NCI-H748 treated with DMSO at 0.1 percent for 48 hours (cell line): ENCODE measurements around the gene MRPS18A.

Experiments
- DNase-seq: peaks from one replicate; lab custom pipeline; 2025; lab: John Stamatoyannopoulos, UW

Gene MRPS18A

GRCh38 chr6:43698584-43699349, 11.2 kb upstream of the MRPS18A start:
- no peak for DNase-seq

- no peak for DNase-seq
These were observed 9.8 kb upstream of the MRPS18A start for GRCh38 chr6:43697421-43697820.

GRCh38 chr6:43695967-43696291, 8.3 kb upstream of the MRPS18A start:
- peak; percentile 89 for DNase-seq

- DNase-seq = peak; percentile 80
These were observed 7.8 kb upstream of the MRPS18A start for GRCh38 chr6:43695215-43695966.

GRCh38 chr6:43689421-43689820, 1.8 kb upstream of the MRPS18A start:
- DNase-seq = no peak

GRCh38 chr6:43687079-43687436, 533 bp downstream of the MRPS18A start:
- DNase-seq = no peak

- no peak for DNase-seq
These were observed 3.7 kb downstream of the MRPS18A start for GRCh38 chr6:43683708-43684455.

- DNase-seq = no peak
These were observed 4.7 kb downstream of the MRPS18A start for GRCh38 chr6:43682724-43683429.

- no peak for DNase-seq
These were observed 6.3 kb downstream of the MRPS18A start for GRCh38 chr6:43681303-43681702.

- no peak for DNase-seq
These were observed 7.0 kb downstream of the MRPS18A start for GRCh38 chr6:43680308-43681200.

- DNase-seq = no peak
These were observed 8.5 kb downstream of the MRPS18A start for GRCh38 chr6:43679057-43679456.

GRCh38 chr6:43678341-43678740, 9.2 kb downstream of the MRPS18A start:
- DNase-seq = no peak

GRCh38 chr6:43677759-43678158, 9.8 kb downstream of the MRPS18A start:
- DNase-seq = no peak

GRCh38 chr6:43676962-43677606, 10.5 kb downstream of the MRPS18A start:
- no peak for DNase-seq

GRCh38 chr6:43674921-43675320, 12.7 kb downstream of the MRPS18A start:
- no peak for DNase-seq

GRCh38 chr6:43674291-43674690, 13.3 kb downstream of the MRPS18A start:
- no peak for DNase-seq

- no peak for DNase-seq
These were observed 14.0 kb downstream of the MRPS18A start for GRCh38 chr6:43673444-43674084.

GRCh38 chr6:43671801-43672690, 15.5 kb downstream of the MRPS18A start:
- DNase-seq = no peak
